GM18502 (cell line): ENCODE results near the gene LMCD1.
A peak's percentile ranks its signal among the peaks of the same experiment; 100 is the strongest.

Source experiments
- ATAC-seq: cut with Tn5 transposase; IDR thresholded peaks from one replicate; pipeline ENCODE4 v1.9.1; 2021; ENCODE audit warnings: mild to moderate bottlenecking; ENCODE audit not compliant: unreplicated experiment, poor library complexity

LMCD1 gene

GRCh38 chr3:8556473-8556869 is 54.8 kb downstream of the LMCD1 start:
- ATAC-seq: no peak

- no peak for ATAC-seq
Observed at GRCh38 chr3:8557298-8557697, 55.7 kb downstream of the LMCD1 start.

- ATAC-seq: no peak
Observed at GRCh38 chr3:8558645-8559044, 57.0 kb downstream of the LMCD1 start.

GRCh38 chr3:8559351-8559750 is 57.7 kb downstream of the LMCD1 start:
- no peak for ATAC-seq

- no peak for ATAC-seq
Observed at GRCh38 chr3:8560366-8561007, 58.9 kb downstream of the LMCD1 start.

- no peak for ATAC-seq
Observed at GRCh38 chr3:8561370-8561769, 59.7 kb downstream of the LMCD1 start.

GRCh38 chr3:8562081-8562595 is 60.5 kb downstream of the LMCD1 start:
- ATAC-seq: no peak

- no peak for ATAC-seq
Observed at GRCh38 chr3:8563146-8563545, 61.5 kb downstream of the LMCD1 start.

- ATAC-seq: no peak
Observed at GRCh38 chr3:8563597-8563996, 62.0 kb downstream of the LMCD1 start.

- no peak for ATAC-seq
Observed at GRCh38 chr3:8565376-8565775, 63.8 kb downstream of the LMCD1 start.

- ATAC-seq: no peak
Observed at GRCh38 chr3:8567784-8568575, 66.4 kb downstream of the LMCD1 start.

- no peak for ATAC-seq
Observed at GRCh38 chr3:8571256-8571655, 69.6 kb downstream of the LMCD1 start.

GRCh38 chr3:8573342-8573926 is 71.8 kb downstream of the LMCD1 start:
- ATAC-seq: no peak

GRCh38 chr3:8574040-8574669 is 72.5 kb downstream of the LMCD1 start:
- ATAC-seq: no peak

GRCh38 chr3:8574670-8575322 is 73.2 kb downstream of the LMCD1 start:
- no peak for ATAC-seq

GRCh38 chr3:8575364-8576104 is 73.9 kb downstream of the LMCD1 start:
- ATAC-seq: no peak

GRCh38 chr3:8576436-8576835 is 74.8 kb downstream of the LMCD1 start:
- ATAC-seq: no peak

- no peak for ATAC-seq
Observed at GRCh38 chr3:8576841-8577571, 75.4 kb downstream of the LMCD1 start.

GRCh38 chr3:8578282-8578681 is 76.7 kb downstream of the LMCD1 start:
- ATAC-seq: peak; percentile 36
